ENCODE data around the gene MUS81. TPM values are rescaled to one million over a fixed set of nuclear protein-coding genes. Genes with fewer than 3 reads are reported as not detected.

Gene MUS81
- total and polyA plus RNA-seq, 10 of the 15 experiments (the other 5 are each of a cell fraction or from before 2014, with no cell fraction given) = 11.8 to 76.1 (median 48.4) TPM

GRCh38 chr11:65880844-65881421, 20.7 kb downstream of the MUS81 start:
- peaks cover 12% of the 10 kb centered on the region for H3K4me1 ChIP-seq (ENCODE audit: control insufficient read depth, insufficient read depth, low read length)
- ATAC-seq (no peak; the same call in 2 of the 3 replicates), FAIRE-seq (no peak), DNase-seq (ENCODE audit: low read depth, low spot score) (no peak)
- no peaks in the 10 kb centered on the region for H4K20me1 ChIP-seq (ENCODE audit: control insufficient read depth, insufficient read depth)
- intact Hi-C loops (cut with micrococcal nuclease; ENCODE audit: unreplicated experiment) = no loop called here
- in situ Hi-C loops (cut with MboI) = loop anchor here (5.0 kb wide), 1 partner anchor 106 kb away; no protein-coding TSS in a partner anchor
- ChIA-PET CTCF (interaction anchor here (1.0 to 11.0 kb wide), 4 partner anchors 9 to 110 kb away, joined by 4 to 167 read pairs (median 5); partner anchors contain the start of gene CCDC85B), POLR2A (interaction anchor here (0.7 to 2.6 kb wide), 3 partner anchors 10 to 98 kb away, joined by 3 to 8 read pairs (median 3); partner anchors contain the start of gene CCDC85B), SMC1A (ENCODE audit: uncharacterized antibody, unreplicated experiment) (no interaction called here), RAD21 (ENCODE audit: unreplicated experiment) (no interaction called here)
- WGBS (ENCODE audit: insufficient coverage, insufficient replicate concordance, low lambda C conversion rate, missing lambda C conversion rate) = 40% methylated on average over 7 of the region's 7 CpGs
- H3K36me3 ChIP-seq (ENCODE audit: control insufficient read depth in 2 of 2, insufficient read depth in 2 of 2, low read length in 1 of 2) = peaks cover 12 to 20% of the 10 kb centered on the region in 2 experiments; a peak in 3 of 4 replicates
- H3K9ac ChIP-seq (ENCODE audit: control insufficient read depth, insufficient read depth, low read length) = no peak overlapping the region; the same call in 1 of the 2 replicates
- no peaks in the 10 kb centered on the region for H3K27me3 ChIP-seq (replicated peaks in 1 of 2; ENCODE audit: control insufficient read depth in 2 of 2, insufficient read depth in 2 of 2, low read length in 1 of 2)
- H3K27ac ChIP-seq (ENCODE audit: control insufficient read depth, insufficient read depth) = peak overlapping the region; percentile 4; the same call in 1 of the 2 replicates
- TF ChIP-seq E2F8 (IDR thresholded peaks at IDR 0.05; ENCODE audit: low read depth, partially characterized antibody) (no peak), POLR2A (IDR thresholded peaks at IDR 0.05; ENCODE audit: low read depth, low read length) (peak; percentile 43), ZNF384 (IDR thresholded peaks at IDR 0.05; ENCODE audit: borderline replicate concordance, low read depth, low read length) (no peak)
- H3K4me2 ChIP-seq (ENCODE audit: control insufficient read depth, insufficient read depth) = no peak overlapping the region
- no peak overlapping the region for H3K4me3 ChIP-seq
- H3K9me3 ChIP-seq (replicated peaks; ENCODE audit: control insufficient read depth, insufficient read depth, low read length) = no peaks in the 10 kb centered on the region
- peaks cover 4% of the 10 kb centered on the region for H3K79me2 ChIP-seq (ENCODE audit: control insufficient read depth, insufficient read depth, low read length)
- no peak overlapping the region for H2AFZ ChIP-seq (ENCODE audit: control insufficient read depth, low read depth, low read length)
- no TSS peak for BruUV-seq (replicated peaks)
